WTC11 (cell line): ENCODE measurements around the gene PFKM.

Experiments
- CREB1 ChIP-seq: sonication (generic); formaldehyde crosslinking; IDR thresholded peaks from 2 replicates; pipeline ENCODE4 v1.8.0; 2023; ENCODE audit warnings: mild to moderate bottlenecking, missing genetic modification reagents
- CTCF ChIP-seq: fragments of 200-600 bp; IDR thresholded peaks from 2 replicates; pipeline ENCODE4 v1.8.0; 2022; ENCODE audit warnings: antibody characterized with exemption
- ESRRA ChIP-seq: sonication (generic); formaldehyde crosslinking; IDR thresholded peaks from 2 replicates; pipeline ENCODE4 v1.8.1; 2022; ENCODE audit warnings: mild to moderate bottlenecking, missing genetic modification reagents, borderline replicate concordance
- IRF2 ChIP-seq: sonication (generic); formaldehyde crosslinking; IDR thresholded peaks from 2 replicates; pipeline ENCODE4 v1.8.0; 2022; ENCODE audit warnings: low read depth, missing genetic modification reagents, borderline replicate concordance
- NR3C1 ChIP-seq: sonication (generic); formaldehyde crosslinking; conservative IDR thresholded peaks from 2 replicates; pipeline ENCODE4 v1.8.1; 2023; ENCODE audit warnings: low read depth, mild to moderate bottlenecking, missing genetic modification reagents
- PRDM15 ChIP-seq: sonication (generic); formaldehyde crosslinking; IDR thresholded peaks from 2 replicates; pipeline ENCODE4 v1.8.0; 2022; ENCODE audit warnings: missing genetic modification reagents
- SMAD4 ChIP-seq: sonication (generic); formaldehyde crosslinking; IDR thresholded peaks from 2 replicates; pipeline ENCODE4 v1.8.0; 2022; ENCODE audit warnings: mild to moderate bottlenecking, missing genetic modification reagents
- TP53 ChIP-seq: sonication (generic); formaldehyde crosslinking; IDR thresholded peaks from 2 replicates; pipeline ENCODE4 v1.8.1; 2023; ENCODE audit warnings: mild to moderate bottlenecking, missing genetic modification reagents
- ZNF121 ChIP-seq: sonication (generic); formaldehyde crosslinking; IDR thresholded peaks from 2 replicates; pipeline ENCODE4 v1.8.0; 2023; ENCODE audit warnings: missing genetic modification reagents

- no peak for TF ChIP-seq PRDM15
- TF ChIP-seq CTCF: no peak
- TF ChIP-seq ESRRA: no peak
- TF ChIP-seq IRF2 (CRISPR knock-in tag): no peak
- no peak for TF ChIP-seq NR3C1 (CRISPR knock-in tag)
- TF ChIP-seq ZNF121 (CRISPR knock-in tag): no peak
- TF ChIP-seq SMAD4 (CRISPR knock-in tag): no peak
- no peak for TF ChIP-seq TP53 (CRISPR knock-in tag)
- TF ChIP-seq CREB1 (CRISPR knock-in tag): no peak
These were observed 49.1 kb upstream of the PFKM start for GRCh38 chr12:48070033-48070432.
